ENCODE measurements around the gene MINDY4. TPM values are rescaled to one million over a fixed set of nuclear protein-coding genes. Genes with fewer than 3 reads are reported as not detected.

Gene MINDY4
- total RNA-seq, 6 experiments from 2014 or later: 2.3 to 3.3 (median 2.6) TPM

DNA sequence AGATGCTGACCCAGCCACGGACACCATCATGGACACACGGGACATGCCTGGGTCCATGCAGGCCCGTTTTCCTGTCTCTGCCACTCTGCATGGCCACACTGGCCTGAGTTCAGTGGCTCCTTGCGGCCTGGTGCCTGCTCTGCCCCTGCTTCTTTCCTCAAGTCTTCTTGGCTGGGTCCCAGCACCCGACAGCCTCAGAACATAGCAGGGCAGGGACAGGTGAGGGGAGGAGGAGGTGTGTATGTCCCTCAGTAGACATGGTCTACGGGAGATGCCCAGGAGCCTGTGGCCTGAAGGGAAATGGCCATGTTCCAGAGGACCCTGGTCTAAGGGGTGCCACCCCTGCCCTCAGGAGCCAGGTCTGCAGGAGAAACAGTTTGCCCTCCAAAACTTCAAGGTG, 138.2 kb downstream of the MINDY4 start:
- H3K27ac Mint-ChIP-seq: no peak overlapping the region
- no peak for DNase-seq
- TF ChIP-seq, protein P1, sequence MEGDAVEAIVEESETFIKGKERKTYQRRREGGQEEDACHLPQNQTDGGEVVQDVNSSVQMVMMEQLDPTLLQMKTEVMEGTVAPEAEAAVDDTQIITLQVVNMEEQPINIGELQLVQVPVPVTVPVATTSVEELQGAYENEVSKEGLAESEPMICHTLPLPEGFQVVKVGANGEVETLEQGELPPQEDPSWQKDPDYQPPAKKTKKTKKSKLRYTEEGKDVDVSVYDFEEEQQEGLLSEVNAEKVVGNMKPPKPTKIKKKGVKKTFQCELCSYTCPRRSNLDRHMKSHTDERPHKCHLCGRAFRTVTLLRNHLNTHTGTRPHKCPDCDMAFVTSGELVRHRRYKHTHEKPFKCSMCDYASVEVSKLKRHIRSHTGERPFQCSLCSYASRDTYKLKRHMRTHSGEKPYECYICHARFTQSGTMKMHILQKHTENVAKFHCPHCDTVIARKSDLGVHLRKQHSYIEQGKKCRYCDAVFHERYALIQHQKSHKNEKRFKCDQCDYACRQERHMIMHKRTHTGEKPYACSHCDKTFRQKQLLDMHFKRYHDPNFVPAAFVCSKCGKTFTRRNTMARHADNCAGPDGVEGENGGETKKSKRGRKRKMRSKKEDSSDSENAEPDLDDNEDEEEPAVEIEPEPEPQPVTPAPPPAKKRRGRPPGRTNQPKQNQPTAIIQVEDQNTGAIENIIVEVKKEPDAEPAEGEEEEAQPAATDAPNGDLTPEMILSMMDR (IDR thresholded peaks at IDR 0.05): no peak
- H3K27me3 Mint-ChIP-seq (ENCODE audit: insufficient read depth): peaks cover 11% of the 10 kb centered on the region
- no peak overlapping the region for H3K4me3 Mint-ChIP-seq
- H3K4me1 Mint-ChIP-seq (ENCODE audit: low read depth): peaks cover 19% of the 10 kb centered on the region
- H3K36me3 Mint-ChIP-seq (ENCODE audit: low read depth): no peaks in the 10 kb centered on the region
- H3K9me3 Mint-ChIP-seq: no peaks in the 10 kb centered on the region

DNA sequence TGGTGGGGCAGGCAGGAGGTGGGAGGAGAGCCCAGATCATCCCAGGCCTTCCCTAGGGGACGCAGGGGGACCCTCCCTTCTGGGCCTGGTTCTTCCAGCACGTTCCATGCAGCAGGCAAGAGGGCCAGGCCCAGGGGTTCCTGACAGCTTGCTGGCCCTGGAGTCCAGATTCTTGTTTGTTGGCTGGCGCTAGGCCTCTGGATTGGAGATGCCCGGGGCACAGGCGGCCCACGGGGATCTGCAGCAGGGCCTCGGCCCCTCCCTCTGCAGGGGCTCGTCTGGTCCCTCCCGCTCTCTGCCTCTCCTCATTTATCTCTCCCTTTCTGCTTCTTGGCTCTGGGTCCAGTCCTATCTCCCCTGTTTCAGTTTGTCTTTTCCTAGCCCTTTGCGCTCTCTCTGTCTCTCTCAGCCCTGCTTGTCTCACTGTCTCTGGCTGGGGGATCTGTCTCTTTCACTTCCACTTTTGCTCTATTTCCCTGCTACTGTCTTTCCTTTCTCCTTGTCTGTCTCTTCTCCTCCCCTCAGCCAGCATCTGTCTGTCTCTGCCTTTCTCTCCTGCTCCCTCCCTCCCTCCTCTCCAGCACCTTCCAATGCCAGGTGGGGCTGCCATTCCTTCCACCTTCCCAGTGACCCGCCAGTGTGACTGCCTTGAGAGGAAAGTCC, 139.3 kb downstream of the MINDY4 start:
- peaks cover 27% of the 10 kb centered on the region for H3K4me1 Mint-ChIP-seq (ENCODE audit: low read depth)

DNA sequence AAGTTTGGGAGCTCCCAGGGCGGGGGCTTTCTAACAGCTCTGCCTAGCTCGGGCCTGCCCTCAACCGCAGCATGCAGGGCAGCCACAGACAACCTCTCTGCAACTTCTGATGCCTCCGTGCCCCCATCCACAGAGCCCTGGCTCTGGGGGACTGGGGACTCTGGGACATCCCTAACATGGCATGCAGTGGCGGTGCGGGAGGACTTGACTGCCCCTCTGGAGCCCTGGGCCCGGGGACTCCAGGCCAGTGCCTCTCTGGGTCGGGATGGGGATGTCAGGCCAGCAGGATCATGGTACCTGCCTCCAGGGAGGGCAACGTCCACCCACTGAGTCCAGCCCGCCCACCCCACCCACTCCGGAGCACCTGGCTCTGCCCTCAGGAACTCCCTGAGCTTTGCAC, 139.9 kb downstream of the MINDY4 start:
- no peak for DNase-seq
- TF ChIP-seq, protein P1 (IDR thresholded peaks at IDR 0.05): no peak
- Mint-ChIP-seq H3K27me3 (ENCODE audit: insufficient read depth) (peaks cover 14% of the 10 kb centered on the region), H3K27ac (no peak overlapping the region), H3K9me3 (no peaks in the 10 kb centered on the region), H3K4me3 (no peak overlapping the region), H3K36me3 (ENCODE audit: low read depth) (no peaks in the 10 kb centered on the region), H3K4me1 (ENCODE audit: low read depth) (peaks cover 21% of the 10 kb centered on the region)

More for the DNA sequence above, 139.3 kb downstream of the MINDY4 start:
- H3K27me3 Mint-ChIP-seq (ENCODE audit: insufficient read depth): peaks cover 14% of the 10 kb centered on the region
- no peak overlapping the region for H3K27ac Mint-ChIP-seq
- H3K9me3 Mint-ChIP-seq: no peaks in the 10 kb centered on the region
- TF ChIP-seq, protein P1 (IDR thresholded peaks at IDR 0.05): no peak
- no peaks in the 10 kb centered on the region for H3K36me3 Mint-ChIP-seq (ENCODE audit: low read depth)
- no peak for DNase-seq
- H3K4me3 Mint-ChIP-seq: no peak overlapping the region

DNA sequence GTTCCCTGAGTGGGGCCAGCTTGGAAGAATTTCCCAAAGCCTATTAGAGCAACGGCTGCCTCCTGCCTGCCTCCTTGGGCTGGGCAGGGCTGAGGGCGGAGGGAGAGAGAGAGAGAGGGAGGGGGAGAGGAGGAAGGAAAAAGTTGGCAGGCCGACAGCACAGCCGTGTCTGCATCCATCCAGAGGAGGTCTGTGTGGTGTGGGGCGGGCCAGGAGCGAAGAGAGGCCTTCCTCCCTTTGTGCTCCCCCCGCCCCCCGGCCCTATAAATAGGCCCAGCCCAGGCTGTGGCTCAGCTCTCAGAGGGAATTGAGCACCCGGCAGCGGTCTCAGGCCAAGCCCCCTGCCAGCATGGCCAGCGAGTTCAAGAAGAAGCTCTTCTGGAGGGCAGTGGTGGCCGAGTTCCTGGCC, 140.3 kb downstream of the MINDY4 start, which contains the start of gene AQP1:
Gene AQP1 (plus strand): TSS at position 293 of the 409 bp plus-strand sequence. CDS start 57 bp downstream, at position 350.
- Mint-ChIP-seq H3K4me1 (ENCODE audit: low read depth) (peaks cover 17% of the 10 kb centered on the region), H3K36me3 (ENCODE audit: low read depth) (no peaks in the 10 kb centered on the region), H3K4me3 (no peak within 1 kb of the TSS), H3K27me3 (ENCODE audit: insufficient read depth) (peaks cover 17% of the 10 kb centered on the region), H3K27ac (0 out of 2 replicates have a peak within 1 kb of the TSS, but pooled peaks have one; percentile 14), H3K9me3 (no peaks in the 10 kb centered on the region)
- TF ChIP-seq, protein P1 (IDR thresholded peaks at IDR 0.05): no peak
- DNase-seq: no peak

DNA sequence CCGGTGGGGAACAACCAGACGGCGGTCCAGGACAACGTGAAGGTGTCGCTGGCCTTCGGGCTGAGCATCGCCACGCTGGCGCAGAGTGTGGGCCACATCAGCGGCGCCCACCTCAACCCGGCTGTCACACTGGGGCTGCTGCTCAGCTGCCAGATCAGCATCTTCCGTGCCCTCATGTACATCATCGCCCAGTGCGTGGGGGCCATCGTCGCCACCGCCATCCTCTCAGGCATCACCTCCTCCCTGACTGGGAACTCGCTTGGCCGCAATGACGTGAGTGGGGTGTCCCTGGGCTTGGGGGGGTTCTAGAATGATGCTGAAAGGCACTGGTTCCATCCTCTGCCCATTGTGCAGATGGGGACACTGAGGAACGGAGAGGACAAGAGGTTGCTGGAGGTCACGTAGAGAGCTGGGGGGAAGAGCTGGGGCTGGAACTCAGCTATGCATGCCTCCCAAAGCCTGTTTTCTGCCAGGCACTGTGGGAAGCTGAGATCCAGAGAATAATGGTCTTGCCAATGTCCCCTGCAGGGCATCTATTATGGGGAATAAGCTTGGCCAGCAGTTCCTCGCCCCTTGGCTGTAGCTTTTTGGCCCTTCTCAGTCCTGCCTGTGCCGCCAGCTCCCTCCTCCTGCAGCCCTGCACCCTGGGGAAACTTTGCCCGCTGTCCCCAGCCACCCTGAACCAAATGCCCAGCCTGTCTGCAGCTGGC, 141.0 kb downstream of the MINDY4 start:
- Mint-ChIP-seq H3K9me3 (no peaks in the 10 kb centered on the region), H3K4me1 (ENCODE audit: low read depth) (peaks cover 13% of the 10 kb centered on the region), H3K27me3 (ENCODE audit: insufficient read depth) (peaks cover 22% of the 10 kb centered on the region), H3K27ac (no peak overlapping the region), H3K36me3 (ENCODE audit: low read depth) (no peaks in the 10 kb centered on the region), H3K4me3 (no peak overlapping the region)
- no peak for DNase-seq
- TF ChIP-seq, protein P1 (IDR thresholded peaks at IDR 0.05): no peak

Measured in HFFc6 (cell line).